NCI-H2227 (cell line): Measurements from ENCODE around the gene SUGCT.
"Not testable (repeated sequence)": the region's sequence is repeated elsewhere in the genome, so short reads cannot be mapped to it uniquely, and the experiment has no call there.

Experiments
- DNase-seq: peaks from one replicate; lab custom pipeline; 2025; ENCODE audit not compliant: unreplicated experiment; lab: John Stamatoyannopoulos, UW

SUGCT gene

DNA sequence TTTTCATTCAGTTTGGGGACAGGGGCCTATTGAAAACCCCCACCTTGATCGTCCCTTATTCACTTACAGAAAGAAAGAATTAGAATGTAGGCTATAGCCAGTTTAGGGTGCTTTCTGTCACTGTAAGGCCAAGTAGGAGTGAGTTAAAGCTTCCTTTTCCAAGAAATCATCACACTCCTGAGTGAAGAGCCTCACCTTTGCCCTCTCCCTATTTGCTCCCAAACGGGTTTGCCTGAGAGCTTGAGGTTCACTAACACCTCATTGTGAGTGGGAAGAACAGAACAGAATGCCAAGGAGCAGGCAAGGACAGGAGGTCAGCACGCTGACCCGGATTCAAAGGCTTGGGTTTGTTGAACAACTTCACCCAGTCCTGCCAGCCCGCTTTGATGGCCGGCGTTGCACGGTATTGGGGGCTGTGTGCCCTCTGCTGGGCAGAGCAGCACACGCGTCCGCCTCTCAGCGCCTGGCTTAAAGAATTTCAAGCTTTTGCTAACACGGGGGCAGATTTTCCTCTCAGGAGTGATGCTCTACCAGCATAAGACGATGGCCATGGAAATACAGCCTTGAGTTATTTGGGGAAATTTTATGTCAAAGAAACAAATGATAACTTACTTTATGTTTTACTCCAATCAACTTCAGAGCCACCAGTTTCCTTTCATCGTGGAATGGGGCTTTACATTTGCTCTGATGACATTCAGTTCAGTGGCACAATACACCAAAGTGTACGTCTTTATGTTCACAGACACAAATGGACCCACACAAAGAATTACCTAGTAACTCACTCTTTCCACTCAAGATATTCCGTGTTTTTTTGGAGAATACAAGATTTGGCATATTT, 470.0 kb downstream of the SUGCT start:
- no peak for DNase-seq

DNA sequence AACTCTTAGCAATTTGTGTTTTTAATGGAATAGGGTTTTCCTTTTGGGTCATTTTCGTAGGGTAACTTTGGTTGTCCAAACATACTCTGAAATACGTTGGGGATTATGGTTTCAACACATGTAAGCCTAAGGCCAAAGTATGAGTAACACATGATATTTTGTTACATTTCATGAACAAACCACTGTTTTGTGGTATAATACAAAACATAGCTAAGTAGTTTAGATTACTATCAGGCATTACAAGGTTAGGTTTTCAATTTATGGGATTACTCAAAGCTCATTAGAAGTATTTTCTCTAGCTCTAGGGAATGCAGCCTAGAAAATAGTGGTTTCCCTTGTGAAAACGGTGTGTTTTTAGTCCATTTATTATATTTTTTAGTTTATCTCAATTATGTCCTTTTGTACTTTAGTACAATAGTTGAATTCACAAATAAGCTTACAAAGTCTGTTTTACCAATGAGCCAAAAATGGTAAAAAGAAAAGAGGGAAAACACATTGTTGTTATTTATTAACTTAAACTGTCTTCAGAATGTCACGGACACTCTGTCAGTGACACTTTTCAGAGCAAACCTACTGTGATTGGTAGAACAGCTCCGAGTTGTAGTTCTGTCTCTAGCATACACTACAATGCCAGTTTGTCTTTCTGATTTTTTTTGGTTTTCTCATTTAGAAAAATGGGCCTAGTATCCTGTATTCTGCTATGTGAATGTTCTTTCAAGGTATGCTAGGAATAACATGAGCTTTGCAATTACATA, 473.7 kb downstream of the SUGCT start:
- DNase-seq: no peak

GRCh38 chr7:40610461-40610860, 475.7 kb downstream of the SUGCT start:
- no peak for DNase-seq

- no peak for DNase-seq
Observed at GRCh38 chr7:40611095-40611871, 476.5 kb downstream of the SUGCT start.

DNA sequence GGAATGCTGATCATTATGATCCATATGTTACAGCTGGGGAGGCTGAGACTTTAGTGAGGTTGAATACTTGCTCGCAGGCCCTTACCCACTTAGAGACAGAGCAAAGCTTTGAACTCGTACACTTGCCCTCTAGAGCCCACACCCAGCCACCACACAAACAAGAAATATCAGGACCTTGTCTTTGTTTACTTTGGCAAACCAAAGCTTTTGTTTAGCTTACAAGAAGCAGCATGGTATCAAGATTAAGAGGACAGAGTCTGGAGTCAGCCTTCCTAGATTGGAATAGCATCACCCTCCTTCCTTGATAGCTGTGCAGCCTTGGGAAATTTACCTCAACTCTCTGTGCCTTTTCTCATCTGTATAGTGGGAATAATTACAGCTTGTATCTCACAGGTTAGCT, 477.5 kb downstream of the SUGCT start:
- DNase-seq: no peak

DNA sequence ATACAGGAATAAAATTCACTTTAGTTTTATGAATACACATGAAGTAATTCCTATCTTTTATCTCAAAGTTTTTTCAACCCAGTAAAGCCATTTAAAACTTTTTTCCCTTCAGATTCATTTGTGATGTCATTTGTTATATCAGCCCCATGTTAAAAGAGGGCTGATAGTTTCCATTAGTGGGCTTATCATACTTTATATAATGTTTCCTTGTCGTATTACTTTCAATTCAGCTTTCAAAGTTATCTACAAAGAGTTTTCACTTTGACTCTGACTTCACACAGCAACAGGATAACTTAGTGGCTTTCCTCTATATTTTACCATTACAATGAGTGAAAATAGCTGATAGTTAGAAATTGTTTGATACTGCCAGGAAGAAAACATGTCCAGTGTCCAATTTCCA, 484.8 kb downstream of the SUGCT start:
- DNase-seq: no peak

- DNase-seq: no peak
Observed at GRCh38 chr7:40621592-40621998, 486.8 kb downstream of the SUGCT start.

DNA sequence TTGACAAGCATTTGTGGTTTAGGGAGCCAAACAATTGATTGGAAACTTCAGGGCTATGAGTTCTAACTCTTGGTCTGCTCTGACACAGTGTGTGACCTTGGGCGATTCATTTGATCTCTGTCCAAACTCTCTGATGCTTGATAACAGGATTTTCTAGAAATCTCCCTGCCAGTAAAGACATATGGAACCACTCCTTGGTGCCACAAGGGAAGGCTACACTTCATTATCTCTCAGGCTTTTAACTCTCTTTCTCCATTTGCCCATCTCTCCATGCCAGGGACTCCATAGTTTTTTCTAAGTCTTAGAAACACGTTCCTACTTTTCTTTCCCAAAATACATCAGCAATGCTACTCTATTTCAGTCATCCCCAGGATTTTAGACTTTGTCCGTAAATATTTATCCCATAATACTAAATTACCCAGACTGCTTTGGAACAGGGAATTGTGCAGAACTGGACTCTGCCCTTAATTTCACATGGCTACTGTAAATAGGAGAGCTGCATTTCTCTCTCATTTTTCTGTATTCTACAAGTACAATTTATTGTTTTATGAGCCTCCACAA, 488.2 kb downstream of the SUGCT start:
- DNase-seq: no peak

DNA sequence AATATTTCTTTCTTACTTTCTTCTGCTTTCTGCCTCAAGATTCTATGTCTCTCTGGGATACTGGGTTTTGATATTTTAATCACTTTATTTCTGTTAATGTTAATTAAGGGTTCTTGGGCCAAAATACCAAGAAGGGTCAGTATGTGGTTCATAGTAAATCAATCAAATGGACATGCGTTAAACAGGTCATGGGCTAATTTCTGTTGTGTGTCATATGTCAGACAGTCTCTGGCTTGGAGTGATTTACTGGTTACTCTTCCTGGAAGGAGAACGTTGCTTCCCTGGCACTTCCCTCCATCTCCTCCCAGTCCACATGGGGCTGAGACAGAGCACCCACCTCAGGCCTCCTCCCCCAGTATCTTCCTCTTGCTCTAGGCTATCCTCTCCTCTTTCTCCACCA, 489.1 kb downstream of the SUGCT start:
- DNase-seq: no peak

DNA sequence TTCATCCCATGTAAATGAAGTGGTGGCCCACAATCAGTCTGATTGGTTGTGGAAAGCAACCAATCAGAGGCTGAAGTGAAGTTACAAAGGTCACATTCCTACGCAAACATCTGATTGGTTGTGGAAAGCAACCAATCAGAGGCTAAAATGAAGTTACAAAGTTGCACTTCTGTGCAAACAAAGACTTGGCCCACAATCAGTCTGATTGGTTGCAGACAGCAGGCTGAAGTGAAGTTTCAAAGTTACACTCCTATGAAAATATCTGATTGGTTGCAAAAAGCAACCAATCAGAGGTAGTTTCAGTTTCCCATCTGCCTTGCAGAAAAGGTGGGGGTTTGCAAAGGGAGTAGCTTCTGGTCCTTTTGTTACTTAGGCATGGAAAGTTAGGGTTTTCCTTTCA, 492.6 kb downstream of the SUGCT start:
- DNase-seq: not testable (repeated sequence)

DNA sequence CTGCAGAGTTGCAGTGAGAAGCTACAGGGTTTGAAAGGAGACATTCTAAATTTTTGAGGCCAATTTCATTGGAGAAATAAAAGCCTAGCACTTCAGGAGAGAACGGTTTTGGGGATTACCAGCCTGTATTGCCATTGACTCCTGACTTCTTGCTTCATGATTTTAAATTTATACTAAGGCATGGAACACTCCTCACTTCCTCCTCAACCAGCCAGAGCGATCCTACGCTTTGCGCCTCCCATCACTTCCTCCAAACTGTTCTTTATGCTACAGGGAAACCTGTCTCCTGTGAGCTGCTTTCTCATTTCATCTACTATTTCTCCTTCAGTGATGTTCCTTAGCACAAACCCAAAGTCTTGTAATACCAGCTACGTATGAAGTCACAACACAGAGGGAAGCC, 495.1 kb downstream of the SUGCT start:
- DNase-seq: no peak

GRCh38 chr7:40634118-40634517, 499.3 kb downstream of the SUGCT start:
- no peak for DNase-seq

- no peak for DNase-seq
Observed at GRCh38 chr7:40638545-40639320, 503.9 kb downstream of the SUGCT start.

DNA sequence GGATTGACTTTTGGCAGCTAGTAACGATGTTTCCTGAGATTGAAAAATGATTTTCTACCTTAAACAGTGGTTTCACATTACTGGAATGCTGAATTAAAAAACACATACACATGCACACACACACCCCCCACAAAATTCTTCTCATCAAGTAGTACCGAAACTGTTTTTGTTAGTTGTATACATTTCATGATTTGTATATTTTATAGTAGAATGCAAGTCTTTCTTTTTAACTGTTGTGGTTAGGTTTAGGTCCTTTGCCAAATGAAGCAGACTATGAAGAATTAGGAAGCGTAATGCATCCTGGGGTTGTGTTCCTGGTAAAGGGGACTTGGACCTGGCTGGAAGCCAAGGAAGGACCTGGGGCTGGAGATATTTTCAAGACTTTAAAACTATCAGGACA, 505.8 kb downstream of the SUGCT start:
- no peak for DNase-seq

- no peak for DNase-seq
Observed at GRCh38 chr7:40641701-40642100, 506.9 kb downstream of the SUGCT start.

- DNase-seq: no peak
Observed at GRCh38 chr7:40643664-40644063, 508.9 kb downstream of the SUGCT start.

GRCh38 chr7:40644454-40645188, 509.8 kb downstream of the SUGCT start:
- no peak for DNase-seq

GRCh38 chr7:40645197-40645596, 510.4 kb downstream of the SUGCT start:
- DNase-seq: no peak

- no peak for DNase-seq
Observed at GRCh38 chr7:40646717-40647116, 511.9 kb downstream of the SUGCT start.

- DNase-seq: no peak
Observed at GRCh38 chr7:40647719-40648118, 512.9 kb downstream of the SUGCT start.
